Omental fat pad (tissue), 4 donors: ENCODE measurements around the gene PCDHA12. TPM values are rescaled to one million over a fixed set of nuclear protein-coding genes. Genes with fewer than 3 reads are reported as not detected.
"Not testable (repeated sequence)": the region's sequence is repeated elsewhere in the genome, so short reads cannot be mapped to it uniquely, and the experiment has no call there.

ENCODE experiments used
- ATAC-seq: fragments of 150-250 bp; one replicate; pipeline ENCODE4 v1.9.1; 2016; ENCODE audit warnings: mild to moderate bottlenecking, moderate library complexity; ENCODE audit not compliant: low FRiP score
- DNase-seq: peaks from one replicate; pipeline ENCODE4 v3.0.0-alpha.2; 2019; ENCODE audit warnings: low spot score
- CTCF ChIP-seq, 3 donors: fragments of 450-650 bp; IDR thresholded peaks; one replicate each; pipeline ENCODE4 v1.5.1; 2016 to 2017; ENCODE audit warnings: antibody characterized with exemption in 3 of 3, mild to moderate bottlenecking in 3 of 3, moderate library complexity in 2 of 3
- total RNA-seq, 4 donors: library from RNA; depleted of rRNA; stranded (reverse); fragments of >200 nt; gene quantifications; one replicate each; pipeline ENCODE4 v1.1.0, GENCODE V29; 2016

The PCDHA12 gene, protein sequence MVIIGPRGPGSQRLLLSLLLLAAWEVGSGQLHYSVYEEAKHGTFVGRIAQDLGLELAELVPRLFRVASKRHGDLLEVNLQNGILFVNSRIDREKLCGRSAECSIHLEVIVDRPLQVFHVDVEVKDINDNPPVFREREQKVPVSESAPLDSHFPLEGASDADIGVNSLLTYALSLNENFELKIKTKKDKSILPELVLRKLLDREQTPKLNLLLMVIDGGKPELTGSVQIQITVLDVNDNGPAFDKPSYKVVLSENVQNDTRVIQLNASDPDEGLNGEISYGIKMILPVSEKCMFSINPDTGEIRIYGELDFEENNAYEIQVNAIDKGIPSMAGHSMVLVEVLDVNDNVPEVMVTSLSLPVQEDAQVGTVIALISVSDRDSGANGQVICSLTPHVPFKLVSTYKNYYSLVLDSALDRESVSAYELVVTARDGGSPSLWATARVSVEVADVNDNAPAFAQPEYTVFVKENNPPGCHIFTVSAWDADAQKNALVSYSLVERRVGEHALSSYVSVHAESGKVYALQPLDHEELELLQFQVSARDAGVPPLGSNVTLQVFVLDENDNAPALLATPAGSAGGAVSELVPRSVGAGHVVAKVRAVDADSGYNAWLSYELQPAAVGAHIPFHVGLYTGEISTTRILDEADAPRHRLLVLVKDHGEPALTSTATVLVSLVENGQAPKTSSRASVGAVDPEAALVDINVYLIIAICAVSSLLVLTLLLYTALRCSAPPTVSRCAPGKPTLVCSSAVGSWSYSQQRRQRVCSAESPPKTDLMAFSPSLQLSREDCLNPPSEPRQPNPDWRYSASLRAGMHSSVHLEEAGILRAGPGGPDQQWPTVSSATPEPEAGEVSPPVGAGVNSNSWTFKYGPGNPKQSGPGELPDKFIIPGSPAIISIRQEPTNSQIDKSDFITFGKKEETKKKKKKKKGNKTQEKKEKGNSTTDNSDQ
- total RNA-seq: 1 to 10 TPM in 2 of 4 donors, under 1 TPM in 2; 0.69 to 4.9 (median 1.1) TPM

DNA sequence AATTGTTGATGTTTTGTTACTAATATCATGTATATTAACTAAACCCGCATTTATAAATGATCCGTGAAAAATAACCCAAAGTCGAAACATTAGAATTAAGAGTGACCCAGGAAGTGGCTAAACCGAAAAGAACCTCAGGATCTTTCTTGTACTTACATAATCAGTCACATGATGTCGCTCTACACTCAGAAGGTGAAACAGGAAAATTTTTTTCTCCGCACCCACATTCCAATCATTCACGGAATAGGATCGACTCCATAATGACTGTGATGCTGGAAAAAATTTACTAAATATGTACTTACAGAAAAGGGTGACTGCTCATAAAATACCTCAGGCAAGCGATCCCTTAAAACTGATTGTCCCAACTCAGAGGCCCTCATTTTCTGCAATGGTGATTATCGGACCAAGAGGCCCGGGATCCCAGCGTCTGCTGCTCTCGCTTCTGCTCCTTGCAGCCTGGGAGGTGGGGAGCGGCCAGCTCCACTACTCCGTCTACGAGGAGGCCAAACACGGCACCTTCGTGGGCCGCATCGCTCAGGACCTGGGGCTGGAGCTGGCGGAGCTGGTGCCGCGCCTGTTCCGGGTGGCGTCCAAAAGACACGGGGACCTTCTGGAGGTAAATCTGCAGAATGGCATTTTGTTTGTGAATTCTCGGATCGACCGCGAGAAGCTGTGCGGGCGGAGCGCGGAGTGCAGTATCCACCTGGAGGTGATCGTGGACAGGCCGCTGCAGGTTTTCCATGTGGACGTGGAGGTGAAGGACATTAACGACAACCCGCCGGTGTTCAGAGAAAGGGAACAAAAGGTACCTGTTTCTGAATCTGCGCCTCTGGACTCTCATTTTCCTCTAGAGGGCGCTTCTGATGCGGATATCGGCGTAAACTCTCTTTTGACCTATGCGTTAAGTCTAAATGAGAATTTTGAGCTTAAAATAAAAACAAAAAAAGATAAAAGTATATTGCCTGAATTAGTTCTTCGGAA is at the start of gene PCDHA12:
Gene PCDHA12 (plus strand): TSS at position 224 of the 981 bp plus-strand sequence. CDS start 165 bp downstream, at position 389.
- ATAC-seq (no peak), DNase-seq (no peak)
- no peak for TF ChIP-seq CTCF (IDR thresholded peaks at IDR 0.05)

- ATAC-seq (no peak), DNase-seq (no peak)
- no peak for TF ChIP-seq CTCF (IDR thresholded peaks at IDR 0.05)
Observed at GRCh38 chr5:140827704-140828361, 47.3 kb upstream of the PCDHA12 start, which contains the start of gene PCDHA6. PCDHA6 (plus strand) TSS chr5:140827960; CDS start chr5:140828092, 132 bp downstream.

DNA sequence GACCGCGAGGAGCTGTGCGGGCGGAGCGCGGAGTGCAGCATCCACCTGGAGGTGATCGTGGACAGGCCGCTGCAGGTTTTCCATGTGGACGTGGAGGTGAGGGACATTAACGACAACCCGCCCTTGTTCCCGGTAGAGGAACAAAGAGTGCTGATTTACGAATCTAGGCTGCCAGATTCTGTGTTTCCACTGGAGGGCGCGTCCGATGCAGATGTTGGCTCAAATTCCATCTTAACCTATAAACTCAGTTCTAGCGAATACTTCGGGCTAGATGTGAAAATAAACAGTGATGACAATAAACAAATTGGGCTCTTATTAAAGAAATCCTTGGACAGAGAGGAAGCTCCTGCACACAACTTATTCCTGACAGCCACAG is 46.8 kb upstream of the PCDHA12 start:
- ATAC-seq (no peak), DNase-seq (no peak)
- no peak for TF ChIP-seq CTCF (IDR thresholded peaks at IDR 0.05)

GRCh38 chr5:140829511-140830501 is 45.3 kb upstream of the PCDHA12 start:
- ATAC-seq, DNase-seq: not testable (repeated sequence)

GRCh38 chr5:140833993-140834392 is 41.1 kb upstream of the PCDHA12 start, which contains the start of gene PCDHA7:
PCDHA7 (plus strand) TSS chr5:140834269; CDS start chr5:140834384, 115 bp downstream.
- no peak for ATAC-seq
- no peak for TF ChIP-seq CTCF (IDR thresholded peaks at IDR 0.05)
- DNase-seq: no peak

GRCh38 chr5:140834439-140835008 is 40.6 kb upstream of the PCDHA12 start:
- ATAC-seq: not testable (repeated sequence)

More at GRCh38 chr5:140834439-140835008, 40.6 kb upstream of the PCDHA12 start:
- DNase-seq: not testable (repeated sequence)
